NCI-H146 treated with DMSO at 0.1 percent for 48 hours (cell line): ENCODE measurements around the gene TSPAN9.
A peak's percentile ranks its signal among the peaks of the same experiment; 100 is the strongest.

ENCODE experiments used
- DNase-seq: peaks from one replicate; lab custom pipeline; 2025; ENCODE audit not compliant: unreplicated experiment; lab: John Stamatoyannopoulos, UW

The TSPAN9 gene

GRCh38 chr12:3179731-3180130, 102.6 kb downstream of the TSPAN9 start:
- no peak for DNase-seq

- DNase-seq: no peak
Measured at GRCh38 chr12:3182426-3182825, 105.2 kb downstream of the TSPAN9 start.

- DNase-seq: no peak
Measured at GRCh38 chr12:3184485-3184884, 107.3 kb downstream of the TSPAN9 start.

- no peak for DNase-seq
Measured at GRCh38 chr12:3185260-3185870, 108.2 kb downstream of the TSPAN9 start.

GRCh38 chr12:3186546-3187215, 109.5 kb downstream of the TSPAN9 start:
- DNase-seq: no peak

- DNase-seq: no peak
Measured at GRCh38 chr12:3187846-3188770, 110.9 kb downstream of the TSPAN9 start.

GRCh38 chr12:3189282-3189681, 112.1 kb downstream of the TSPAN9 start:
- no peak for DNase-seq

GRCh38 chr12:3190101-3190500, 112.9 kb downstream of the TSPAN9 start:
- DNase-seq: no peak

- no peak for DNase-seq
Measured at GRCh38 chr12:3191450-3191849, 114.3 kb downstream of the TSPAN9 start.

GRCh38 chr12:3192221-3192620, 115.0 kb downstream of the TSPAN9 start:
- DNase-seq: no peak

- DNase-seq: no peak
Measured at GRCh38 chr12:3193131-3193530, 116.0 kb downstream of the TSPAN9 start.

GRCh38 chr12:3193755-3194154, 116.6 kb downstream of the TSPAN9 start:
- no peak for DNase-seq

- no peak for DNase-seq
Measured at GRCh38 chr12:3195337-3195736, 118.2 kb downstream of the TSPAN9 start.

- DNase-seq: no peak
Measured at GRCh38 chr12:3195859-3196483, 118.8 kb downstream of the TSPAN9 start.

- DNase-seq: no peak
Measured at GRCh38 chr12:3196488-3196887, 119.3 kb downstream of the TSPAN9 start.

- no peak for DNase-seq
Measured at GRCh38 chr12:3197131-3197818, 120.1 kb downstream of the TSPAN9 start.

- no peak for DNase-seq
Measured at GRCh38 chr12:3199551-3200031, 122.4 kb downstream of the TSPAN9 start.

GRCh38 chr12:3200032-3200617, 122.9 kb downstream of the TSPAN9 start:
- peak; percentile 53 for DNase-seq

GRCh38 chr12:3200814-3201233, 123.6 kb downstream of the TSPAN9 start:
- DNase-seq: no peak

- DNase-seq: no peak
Measured at GRCh38 chr12:3201339-3202051, 124.3 kb downstream of the TSPAN9 start.
